IPS-NIHi7 (cell line): ENCODE data around the gene IRGC.
A peak's percentile ranks its signal among the peaks of the same experiment; 100 is the strongest.
"Not testable (repeated sequence)": the region's sequence is repeated elsewhere in the genome, so short reads cannot be mapped to it uniquely, and the experiment has no call there.

Experiments
- DNase-seq: peaks from one replicate; pipeline ENCODE4 v3.0.0; 2012; ENCODE audit warnings: mixed read lengths; ENCODE audit errors: extremely low spot score

The IRGC gene

DNA sequence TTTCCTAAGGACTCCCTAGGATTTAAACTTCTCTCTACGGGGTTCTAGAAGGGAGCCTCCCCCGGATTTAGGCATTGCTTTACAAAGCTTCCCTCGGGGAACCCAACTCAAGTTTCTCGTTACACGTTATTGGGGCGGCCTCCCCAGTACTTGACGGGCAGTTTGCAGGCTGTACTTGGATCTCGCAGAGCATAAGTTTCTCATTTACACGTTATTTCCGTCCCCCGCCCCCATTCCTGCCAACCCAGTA, 38.3 kb downstream of the IRGC start:
- no peak for DNase-seq

DNA sequence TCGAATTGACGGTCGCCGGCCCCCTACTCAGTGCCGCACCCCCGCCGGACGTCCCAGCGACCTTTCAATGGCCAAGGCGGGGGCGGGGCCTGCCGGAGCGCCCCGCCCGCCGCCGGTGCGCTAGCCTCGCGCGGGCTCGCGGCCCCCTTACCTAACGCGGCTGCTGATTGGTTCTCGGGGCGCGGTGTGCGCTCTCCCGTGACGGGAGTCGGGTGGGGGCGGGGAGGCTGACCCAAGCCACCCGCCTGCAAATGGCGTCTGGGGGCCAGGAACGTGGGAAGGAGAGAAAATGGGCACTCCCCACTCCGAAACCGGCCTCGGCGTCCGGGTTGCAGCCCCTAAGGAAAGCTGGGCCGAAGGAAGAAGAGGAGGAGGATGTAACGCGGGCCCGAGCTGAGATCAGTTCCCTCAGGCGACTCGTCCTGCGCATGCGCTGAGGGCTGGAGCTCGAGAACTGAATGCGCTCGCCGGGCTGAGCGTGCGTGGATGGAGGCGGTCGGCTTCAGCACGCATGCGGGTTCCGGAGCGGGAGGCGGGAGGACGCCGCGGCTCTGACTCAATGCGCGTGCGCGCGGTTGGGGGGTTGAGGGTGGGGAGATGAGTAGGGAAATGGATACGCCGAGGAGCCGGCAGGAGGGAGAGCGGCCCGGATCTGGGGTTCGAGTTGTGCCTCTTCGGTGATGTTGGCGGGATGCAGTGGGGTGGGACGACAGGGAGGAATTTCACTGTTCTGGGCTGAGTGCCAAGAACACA, 38.8 kb downstream of the IRGC start, which contains the start of gene SMG9:
Gene SMG9, minus strand, starts transcription at position 460 of the 753 bp plus-strand sequence. CDS start 4,221 bp downstream, outside the sequence.
- DNase-seq, result peak; percentile 96

DNA sequence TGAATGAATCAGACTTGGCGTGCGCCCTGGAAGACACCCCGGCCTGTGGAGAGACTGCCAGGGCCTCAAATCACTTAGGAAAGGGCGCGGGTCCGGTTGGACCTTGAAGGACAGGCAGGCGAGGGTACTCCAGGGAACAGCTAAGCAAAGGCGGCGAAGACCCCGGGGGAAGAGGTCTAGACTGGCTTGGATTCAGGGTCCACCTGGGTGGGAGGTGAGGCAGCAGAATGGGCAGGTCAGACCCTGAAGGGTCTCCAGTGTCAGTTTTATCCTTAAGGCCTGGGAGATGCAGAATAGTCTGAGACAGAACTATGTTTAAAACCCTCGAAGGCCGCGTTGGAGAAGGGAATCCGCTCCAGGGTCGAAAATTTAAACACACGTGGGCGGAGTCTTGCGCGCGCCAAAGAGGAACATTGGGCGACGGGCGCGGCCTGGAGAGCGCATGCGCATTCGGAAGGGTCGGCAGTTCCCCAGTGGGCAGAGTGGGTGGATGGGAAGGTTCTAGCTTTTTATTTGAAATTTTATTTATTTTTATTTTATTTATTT, 39.5 kb downstream of the IRGC start:
- DNase-seq, result peak; percentile 67

DNA sequence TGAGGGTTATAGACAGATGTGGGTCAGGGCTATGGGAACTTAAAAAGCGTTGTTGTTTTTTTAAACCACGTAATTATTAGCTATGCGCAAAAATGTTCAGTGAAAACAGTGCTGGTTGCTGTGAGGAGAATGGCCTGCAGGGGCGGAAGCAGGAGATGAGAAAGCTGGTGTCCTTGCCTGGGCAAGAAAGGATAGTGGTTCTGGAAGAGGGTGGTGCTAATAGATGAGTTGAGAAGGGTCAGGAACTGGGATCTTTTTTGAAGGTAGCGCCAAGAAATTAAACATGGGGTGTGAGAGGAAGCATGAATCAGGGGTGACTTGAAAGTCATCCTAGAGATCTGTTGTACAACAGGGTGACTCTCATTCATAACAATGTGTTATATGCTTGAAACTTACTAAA, 43.6 kb downstream of the IRGC start:
- no peak for DNase-seq

DNA sequence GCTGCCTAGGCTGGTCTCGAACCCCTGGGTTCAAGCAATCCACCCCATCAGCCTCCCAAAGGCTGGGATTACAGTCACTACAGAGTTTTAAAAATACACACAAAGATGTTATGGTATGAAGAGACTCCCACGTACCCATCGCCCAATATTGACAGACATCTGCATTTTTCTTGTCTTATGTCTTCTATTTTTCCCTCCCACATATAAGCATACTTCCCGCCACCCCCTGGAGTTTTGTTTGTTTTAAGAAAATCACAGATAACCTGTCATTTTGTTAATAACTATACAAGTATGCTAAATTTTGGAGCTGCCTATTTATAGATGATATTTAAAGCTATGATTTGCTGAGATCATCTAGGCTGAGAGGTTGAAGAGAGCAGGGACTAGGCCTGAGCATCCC, 45.1 kb downstream of the IRGC start:
- DNase-seq, result no peak

DNA sequence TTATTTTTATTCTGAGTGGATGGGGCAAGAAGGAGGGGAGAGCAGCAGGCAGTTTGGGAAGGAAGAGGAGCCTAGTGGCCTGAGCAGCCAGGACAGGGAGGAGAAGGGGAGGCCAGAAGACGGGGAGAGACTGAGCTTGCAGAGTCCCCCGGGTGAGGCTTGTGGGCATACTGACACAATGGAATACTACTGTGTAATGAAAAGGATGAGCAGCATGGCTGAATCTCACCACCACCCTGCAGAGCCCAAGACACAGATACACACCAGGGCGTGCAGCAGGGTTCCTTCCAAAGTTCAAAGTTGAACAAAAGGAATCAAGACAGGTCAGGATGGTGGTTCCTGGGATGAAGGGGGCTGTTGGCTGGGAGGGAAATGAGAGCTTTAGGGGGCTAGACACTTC, 46.9 kb downstream of the IRGC start:
- DNase-seq, result no peak

DNA sequence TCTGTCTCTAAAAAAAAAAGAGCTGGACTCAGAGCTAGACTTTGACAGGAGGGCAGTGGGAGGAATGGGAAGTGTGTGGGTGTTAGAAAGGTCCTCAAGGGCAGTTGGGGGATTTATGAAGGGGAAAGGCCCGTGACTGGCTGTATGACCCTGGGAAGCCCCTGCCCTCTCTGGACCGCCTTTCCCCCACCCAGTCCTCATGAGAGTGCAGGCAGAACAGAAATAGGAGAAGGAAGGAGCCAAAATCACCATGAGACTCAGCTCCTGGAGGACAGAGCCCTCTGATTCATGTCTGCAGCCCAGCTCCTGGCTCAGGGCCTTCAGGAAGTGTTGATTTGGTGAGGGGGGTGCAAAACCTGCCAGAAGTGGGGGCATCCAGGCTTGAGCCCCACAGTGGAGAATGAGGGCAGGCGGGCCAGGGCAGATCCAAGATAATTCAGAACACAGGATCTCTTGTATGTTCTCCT, 47.6 kb downstream of the IRGC start:
- DNase-seq, result no peak

DNA sequence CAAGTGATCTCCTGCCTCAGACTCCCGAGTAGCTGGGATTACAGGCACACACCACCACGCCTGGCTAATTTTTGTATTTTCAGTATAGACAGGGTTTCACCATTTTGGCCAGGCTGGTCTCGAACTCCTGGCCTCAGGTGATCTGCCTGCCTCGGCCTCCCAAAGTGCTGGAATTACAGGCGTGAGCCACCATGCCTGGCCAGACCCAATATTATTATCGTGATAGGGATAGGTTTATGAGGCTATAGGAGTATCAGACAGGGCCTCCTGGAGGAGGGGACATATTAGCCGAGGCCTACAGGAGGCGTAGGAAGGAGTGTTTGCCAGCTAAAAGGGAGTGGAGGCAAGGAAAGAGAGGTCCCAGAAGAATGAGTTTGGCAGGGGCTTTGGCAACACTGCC, 48.8 kb downstream of the IRGC start:
- not testable (repeated sequence) for DNase-seq

DNA sequence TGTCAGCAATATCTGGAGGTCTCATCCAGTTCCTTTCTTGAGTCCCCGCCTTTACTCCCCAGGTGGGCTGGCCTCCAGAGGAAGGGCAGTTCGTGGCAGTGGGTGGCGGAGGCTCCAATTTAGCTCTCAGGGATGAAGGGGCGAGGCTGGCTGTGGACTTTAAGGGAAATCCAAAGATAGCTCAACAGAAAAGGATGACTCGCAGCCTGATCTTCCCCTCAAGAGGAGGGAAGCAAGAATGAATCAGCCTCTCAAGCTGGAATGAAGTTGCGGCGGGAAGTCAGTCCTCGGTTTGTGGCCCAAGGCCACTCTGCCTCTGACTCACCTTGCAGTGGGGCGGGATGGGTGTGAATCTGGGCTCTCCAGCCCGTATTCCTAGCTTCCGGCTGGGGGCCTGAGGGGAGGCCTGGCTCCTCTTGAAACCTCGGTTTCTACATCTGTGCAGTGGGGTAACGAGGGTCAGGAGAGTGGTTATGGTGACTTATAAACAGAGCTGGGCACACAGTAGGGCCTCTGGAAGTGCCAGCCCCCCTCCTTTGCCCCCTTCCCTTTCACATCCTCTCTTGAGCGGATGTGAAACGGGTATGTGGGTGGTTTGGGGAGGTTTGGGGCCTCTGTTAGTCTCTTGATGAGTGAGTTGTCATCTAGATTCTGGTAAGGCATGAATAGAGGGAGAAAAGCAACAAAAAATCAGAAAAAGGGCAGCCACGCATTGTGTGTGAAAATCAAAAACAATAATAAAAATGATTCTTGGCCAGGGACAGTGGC, 49.4 kb downstream of the IRGC start:
- peak; percentile 45 for DNase-seq

DNA sequence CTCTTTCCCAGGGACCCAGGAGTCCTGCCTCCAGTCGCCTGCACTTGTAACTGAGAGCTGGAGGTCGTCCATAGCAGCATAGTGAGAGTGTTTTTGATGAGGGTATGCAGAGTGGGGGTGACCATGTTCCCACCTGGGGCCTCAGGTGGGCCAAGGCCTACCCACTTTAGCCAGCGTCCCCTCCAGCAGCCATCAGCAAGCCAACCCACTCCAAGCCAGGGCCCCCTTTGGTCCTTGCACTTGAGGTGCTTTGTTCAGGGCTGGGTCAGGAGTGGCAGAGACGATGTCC, 50.8 kb downstream of the IRGC start:
- DNase-seq, result no peak

DNA sequence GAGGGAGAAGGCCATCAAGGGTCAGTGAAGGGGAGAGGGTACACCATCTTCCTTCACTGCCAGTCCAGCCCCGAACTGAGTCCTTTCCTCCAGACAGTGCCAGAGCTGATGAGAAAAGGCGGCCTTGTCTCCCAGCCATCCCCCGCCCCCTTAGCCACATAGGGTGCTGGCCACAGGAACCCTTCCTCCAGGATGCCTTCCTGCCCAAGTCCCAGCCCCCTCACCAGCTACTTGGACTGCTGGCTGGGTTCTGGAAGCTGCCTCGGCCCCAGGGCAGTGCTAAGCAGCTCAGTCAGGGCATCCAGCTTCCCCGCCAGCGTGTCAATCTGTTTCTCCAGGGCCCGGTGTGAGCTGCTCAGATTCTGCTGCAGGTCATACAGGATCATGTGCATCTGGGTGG, 51.4 kb downstream of the IRGC start:
- no peak for DNase-seq

DNA sequence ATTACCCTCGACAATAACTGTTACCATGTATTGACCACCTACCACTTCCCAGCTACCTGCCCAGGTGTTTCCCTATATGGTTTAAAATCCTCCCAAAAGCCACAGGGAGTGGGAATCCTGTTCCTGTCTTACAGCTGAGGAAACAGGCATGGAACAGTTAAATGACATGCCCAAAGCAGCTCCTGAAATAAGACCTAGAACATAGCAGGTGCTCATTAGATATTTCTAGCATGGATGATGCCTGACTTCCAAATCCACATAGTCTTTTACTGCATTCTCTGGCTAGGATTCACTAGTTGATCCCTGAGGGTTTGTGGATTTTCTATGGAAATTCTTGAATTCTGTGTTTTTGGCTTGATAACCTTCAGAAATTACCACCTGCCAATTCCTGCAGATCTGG, 51.9 kb downstream of the IRGC start:
- DNase-seq, result no peak

DNA sequence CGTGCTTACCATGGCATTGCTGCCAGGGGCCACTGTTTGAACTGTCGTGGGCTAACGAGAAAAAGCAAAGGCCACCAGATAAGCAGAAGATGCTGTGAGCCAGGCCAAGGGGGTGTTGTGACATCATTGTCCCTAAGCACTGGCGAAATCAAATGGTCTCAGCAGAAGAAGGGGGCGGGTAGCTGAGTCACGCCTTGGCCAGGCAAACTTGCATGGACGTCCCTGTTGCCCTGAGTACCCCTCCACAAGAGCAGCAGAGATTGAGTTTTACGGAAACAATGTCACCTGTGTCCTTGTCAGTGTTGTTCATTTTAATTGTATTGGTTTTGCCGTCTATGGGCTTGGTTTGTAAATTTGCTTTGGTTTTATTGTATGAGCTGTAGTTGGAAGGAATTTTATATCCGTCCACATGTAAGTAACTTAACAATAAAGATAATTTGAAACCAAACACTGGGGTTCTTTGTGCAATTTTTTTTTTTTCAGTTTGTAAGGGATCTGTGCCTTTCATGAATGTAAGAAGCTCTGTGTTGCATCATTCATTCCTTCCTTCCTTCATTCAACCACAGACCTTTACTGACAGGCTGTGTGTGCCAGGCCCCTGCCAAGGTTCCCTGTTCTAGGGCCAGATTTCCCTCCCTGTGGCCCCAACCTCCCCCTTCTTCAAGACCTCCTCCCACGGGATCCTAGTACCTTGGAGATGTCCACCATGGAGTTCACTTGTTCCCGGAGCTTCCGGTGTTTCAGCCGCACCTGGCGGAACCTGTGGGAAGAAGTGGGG, 52.6 kb downstream of the IRGC start:
- DNase-seq, result no peak

DNA sequence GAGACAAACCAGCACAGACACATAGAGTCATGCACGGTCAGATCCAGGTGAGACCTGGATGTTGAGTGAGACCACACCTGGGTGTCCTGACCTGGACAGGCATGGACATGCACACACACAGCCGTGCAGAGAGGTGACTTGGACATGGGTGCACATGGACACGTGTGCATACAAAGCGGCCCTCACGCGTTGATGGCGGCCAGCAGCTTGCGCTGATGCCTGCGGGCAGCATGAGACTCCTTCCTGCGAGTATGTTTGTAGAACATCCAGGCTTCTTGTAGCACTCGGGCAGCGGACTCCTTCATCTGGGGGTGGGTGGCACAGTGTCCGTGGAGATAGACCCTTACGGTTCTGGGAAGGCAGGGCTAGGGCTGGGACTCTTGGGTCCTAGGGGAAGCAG, 53.4 kb downstream of the IRGC start:
- DNase-seq, result no peak
